Vagina (tissue), 2 donors: ENCODE measurements around the gene TAB3.

Source experiments
- POLR2A ChIP-seq, 2 donors: fragments of 450-650 bp; IDR thresholded peaks; one replicate each; pipeline ENCODE4 v1.6.1; 2017; ENCODE audit warnings: antibody characterized with exemption in 2 of 2, mild to moderate bottlenecking in 2 of 2, moderate library complexity in 2 of 2
- TF ChIP-seq, protein P1 (sequence below), 3 experiments: fragments of 450-650 bp in 2 of 3; fragments of 200-600 bp in 1 of 3; sonication (generic) in 1 of 3; IDR thresholded peaks; one replicate each; pipeline ENCODE4 v1.5.1; 2017 to 2019; ENCODE audit warnings: antibody characterized with exemption in 3 of 3, mild to moderate bottlenecking in 2 of 3, moderate library complexity in 2 of 3

DNA sequence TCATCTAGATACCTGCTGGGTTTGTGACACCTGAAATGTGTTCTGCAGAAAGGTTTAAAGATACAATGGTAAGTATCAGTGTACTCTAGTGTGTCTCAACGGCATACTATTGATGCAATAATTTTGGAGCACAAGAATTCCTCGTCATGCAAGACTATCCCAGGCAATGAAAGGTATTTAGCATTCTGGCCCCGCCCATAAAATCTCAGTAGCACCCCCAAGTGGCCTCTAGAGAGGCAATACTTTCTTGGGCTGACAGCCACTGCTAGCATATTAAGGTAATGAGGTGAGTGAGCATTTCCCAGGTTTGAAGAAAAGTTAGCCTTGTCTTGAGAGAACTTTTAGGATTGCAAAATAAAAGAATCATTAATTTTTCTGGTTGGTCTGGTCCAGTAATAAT is 24.0 kb downstream of the TAB3 start:
- TF ChIP-seq POLR2A (IDR thresholded peaks at IDR 0.05): no peak
- TF ChIP-seq, protein P1, sequence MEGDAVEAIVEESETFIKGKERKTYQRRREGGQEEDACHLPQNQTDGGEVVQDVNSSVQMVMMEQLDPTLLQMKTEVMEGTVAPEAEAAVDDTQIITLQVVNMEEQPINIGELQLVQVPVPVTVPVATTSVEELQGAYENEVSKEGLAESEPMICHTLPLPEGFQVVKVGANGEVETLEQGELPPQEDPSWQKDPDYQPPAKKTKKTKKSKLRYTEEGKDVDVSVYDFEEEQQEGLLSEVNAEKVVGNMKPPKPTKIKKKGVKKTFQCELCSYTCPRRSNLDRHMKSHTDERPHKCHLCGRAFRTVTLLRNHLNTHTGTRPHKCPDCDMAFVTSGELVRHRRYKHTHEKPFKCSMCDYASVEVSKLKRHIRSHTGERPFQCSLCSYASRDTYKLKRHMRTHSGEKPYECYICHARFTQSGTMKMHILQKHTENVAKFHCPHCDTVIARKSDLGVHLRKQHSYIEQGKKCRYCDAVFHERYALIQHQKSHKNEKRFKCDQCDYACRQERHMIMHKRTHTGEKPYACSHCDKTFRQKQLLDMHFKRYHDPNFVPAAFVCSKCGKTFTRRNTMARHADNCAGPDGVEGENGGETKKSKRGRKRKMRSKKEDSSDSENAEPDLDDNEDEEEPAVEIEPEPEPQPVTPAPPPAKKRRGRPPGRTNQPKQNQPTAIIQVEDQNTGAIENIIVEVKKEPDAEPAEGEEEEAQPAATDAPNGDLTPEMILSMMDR (IDR thresholded peaks at IDR 0.05): no peak
